ENCODE data around the gene TRAPPC10.

TRAPPC10 gene

GRCh38 chr21:44043613-44044012 lies 31.5 kb downstream of the TRAPPC10 start:
- FAIRE-seq: no peak

- no peak for FAIRE-seq
Observed at GRCh38 chr21:44046734-44047133, 34.6 kb downstream of the TRAPPC10 start.

GRCh38 chr21:44047996-44048560 lies 36.0 kb downstream of the TRAPPC10 start:
- FAIRE-seq: no peak

- FAIRE-seq: no peak
Observed at GRCh38 chr21:44049182-44049581, 37.1 kb downstream of the TRAPPC10 start.

GRCh38 chr21:44049606-44050005 lies 37.5 kb downstream of the TRAPPC10 start:
- FAIRE-seq: no peak

- no peak for FAIRE-seq
Observed at GRCh38 chr21:44050276-44050675, 38.2 kb downstream of the TRAPPC10 start.

- no peak for FAIRE-seq
Observed at GRCh38 chr21:44051462-44051941, 39.4 kb downstream of the TRAPPC10 start.

GRCh38 chr21:44052071-44052829 lies 40.1 kb downstream of the TRAPPC10 start:
- peak; percentile 69 for FAIRE-seq

GRCh38 chr21:44052830-44053226 lies 40.7 kb downstream of the TRAPPC10 start:
- FAIRE-seq: no peak

- FAIRE-seq: no peak
Observed at GRCh38 chr21:44053567-44053966, 41.5 kb downstream of the TRAPPC10 start.

GRCh38 chr21:44054710-44055109 lies 42.6 kb downstream of the TRAPPC10 start:
- FAIRE-seq: no peak

- no peak for FAIRE-seq
Observed at GRCh38 chr21:44057055-44057454, 44.9 kb downstream of the TRAPPC10 start.

GRCh38 chr21:44057960-44058651 lies 46.0 kb downstream of the TRAPPC10 start:
- FAIRE-seq: no peak

- no peak for FAIRE-seq
Observed at GRCh38 chr21:44058652-44058964, 46.5 kb downstream of the TRAPPC10 start.

- no peak for FAIRE-seq
Observed at GRCh38 chr21:44058981-44059380, 46.9 kb downstream of the TRAPPC10 start.

GRCh38 chr21:44059710-44060109 lies 47.6 kb downstream of the TRAPPC10 start:
- no peak for FAIRE-seq

GRCh38 chr21:44062380-44062779 lies 50.3 kb downstream of the TRAPPC10 start:
- FAIRE-seq: no peak

GRCh38 chr21:44063151-44063912 lies 51.2 kb downstream of the TRAPPC10 start:
- no peak for FAIRE-seq

GRCh38 chr21:44064852-44065403 lies 52.8 kb downstream of the TRAPPC10 start:
- no peak for FAIRE-seq

- no peak for FAIRE-seq
Observed at GRCh38 chr21:44065428-44065827, 53.3 kb downstream of the TRAPPC10 start.

- FAIRE-seq: no peak
Observed at GRCh38 chr21:44066116-44066515, 54.0 kb downstream of the TRAPPC10 start.

GRCh38 chr21:44067011-44067839 lies 55.1 kb downstream of the TRAPPC10 start:
- no peak for FAIRE-seq

Data from islet of Langerhans (tissue), 1 donor.